Neural cell (in vitro differentiated cells): ENCODE data around the gene LAMB2.

Experiments used
- EZH2 ChIP-seq: fragments of 200-600, 300-800 bp; shearing (Covaris generic), sonication (generic); IDR thresholded peaks from 2 replicates; pipeline ENCODE4 v1.6.1; 2014; ENCODE audit warnings: antibody characterized with exemption, low read length, borderline replicate concordance, mild to moderate bottlenecking; ENCODE audit not compliant: insufficient read depth, poor library complexity, severe bottlenecking
- MXI1 ChIP-seq: fragments of 450-650 bp; conservative IDR thresholded peaks from 2 replicates; pipeline ENCODE4 v1.6.1; 2014; ENCODE audit warnings: antibody characterized with exemption, mild to moderate bottlenecking; ENCODE audit not compliant: poor library complexity, severe bottlenecking
- RAD21 ChIP-seq: fragments of 450-650 bp; conservative IDR thresholded peaks from 2 replicates; pipeline ENCODE4 v1.6.1; 2014; ENCODE audit warnings: antibody characterized with exemption, mild to moderate bottlenecking, moderate library complexity
- TF ChIP-seq, protein P1 (sequence below): IDR thresholded peaks from 2 replicates; pipeline ENCODE4 v1.6.1; 2012; ENCODE audit warnings: borderline replicate concordance
- TF ChIP-seq, protein P2 (sequence below): fragments of 450-650 bp; IDR thresholded peaks from 2 replicates; pipeline ENCODE4 v1.5.1; 2014; ENCODE audit warnings: antibody characterized with exemption, mild to moderate bottlenecking, moderate library complexity; ENCODE audit not compliant: poor library complexity, severe bottlenecking

- TF ChIP-seq, protein P1, sequence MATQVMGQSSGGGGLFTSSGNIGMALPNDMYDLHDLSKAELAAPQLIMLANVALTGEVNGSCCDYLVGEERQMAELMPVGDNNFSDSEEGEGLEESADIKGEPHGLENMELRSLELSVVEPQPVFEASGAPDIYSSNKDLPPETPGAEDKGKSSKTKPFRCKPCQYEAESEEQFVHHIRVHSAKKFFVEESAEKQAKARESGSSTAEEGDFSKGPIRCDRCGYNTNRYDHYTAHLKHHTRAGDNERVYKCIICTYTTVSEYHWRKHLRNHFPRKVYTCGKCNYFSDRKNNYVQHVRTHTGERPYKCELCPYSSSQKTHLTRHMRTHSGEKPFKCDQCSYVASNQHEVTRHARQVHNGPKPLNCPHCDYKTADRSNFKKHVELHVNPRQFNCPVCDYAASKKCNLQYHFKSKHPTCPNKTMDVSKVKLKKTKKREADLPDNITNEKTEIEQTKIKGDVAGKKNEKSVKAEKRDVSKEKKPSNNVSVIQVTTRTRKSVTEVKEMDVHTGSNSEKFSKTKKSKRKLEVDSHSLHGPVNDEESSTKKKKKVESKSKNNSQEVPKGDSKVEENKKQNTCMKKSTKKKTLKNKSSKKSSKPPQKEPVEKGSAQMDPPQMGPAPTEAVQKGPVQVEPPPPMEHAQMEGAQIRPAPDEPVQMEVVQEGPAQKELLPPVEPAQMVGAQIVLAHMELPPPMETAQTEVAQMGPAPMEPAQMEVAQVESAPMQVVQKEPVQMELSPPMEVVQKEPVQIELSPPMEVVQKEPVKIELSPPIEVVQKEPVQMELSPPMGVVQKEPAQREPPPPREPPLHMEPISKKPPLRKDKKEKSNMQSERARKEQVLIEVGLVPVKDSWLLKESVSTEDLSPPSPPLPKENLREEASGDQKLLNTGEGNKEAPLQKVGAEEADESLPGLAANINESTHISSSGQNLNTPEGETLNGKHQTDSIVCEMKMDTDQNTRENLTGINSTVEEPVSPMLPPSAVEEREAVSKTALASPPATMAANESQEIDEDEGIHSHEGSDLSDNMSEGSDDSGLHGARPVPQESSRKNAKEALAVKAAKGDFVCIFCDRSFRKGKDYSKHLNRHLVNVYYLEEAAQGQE = peak; percentile 22
- no peak for TF ChIP-seq RAD21
- TF ChIP-seq EZH2 = no peak
- TF ChIP-seq, protein P2, sequence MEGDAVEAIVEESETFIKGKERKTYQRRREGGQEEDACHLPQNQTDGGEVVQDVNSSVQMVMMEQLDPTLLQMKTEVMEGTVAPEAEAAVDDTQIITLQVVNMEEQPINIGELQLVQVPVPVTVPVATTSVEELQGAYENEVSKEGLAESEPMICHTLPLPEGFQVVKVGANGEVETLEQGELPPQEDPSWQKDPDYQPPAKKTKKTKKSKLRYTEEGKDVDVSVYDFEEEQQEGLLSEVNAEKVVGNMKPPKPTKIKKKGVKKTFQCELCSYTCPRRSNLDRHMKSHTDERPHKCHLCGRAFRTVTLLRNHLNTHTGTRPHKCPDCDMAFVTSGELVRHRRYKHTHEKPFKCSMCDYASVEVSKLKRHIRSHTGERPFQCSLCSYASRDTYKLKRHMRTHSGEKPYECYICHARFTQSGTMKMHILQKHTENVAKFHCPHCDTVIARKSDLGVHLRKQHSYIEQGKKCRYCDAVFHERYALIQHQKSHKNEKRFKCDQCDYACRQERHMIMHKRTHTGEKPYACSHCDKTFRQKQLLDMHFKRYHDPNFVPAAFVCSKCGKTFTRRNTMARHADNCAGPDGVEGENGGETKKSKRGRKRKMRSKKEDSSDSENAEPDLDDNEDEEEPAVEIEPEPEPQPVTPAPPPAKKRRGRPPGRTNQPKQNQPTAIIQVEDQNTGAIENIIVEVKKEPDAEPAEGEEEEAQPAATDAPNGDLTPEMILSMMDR = no peak
- peak; percentile 63 for TF ChIP-seq MXI1
Measured at GRCh38 chr3:49173792-49174170, 40.9 kb upstream of the LAMB2 start.
